Endodermal cell (in vitro differentiated cells): ENCODE results near the gene TMEM200C. TPM values are rescaled to one million over a fixed set of nuclear protein-coding genes. Genes with fewer than 3 reads are reported as not detected.

ENCODE experiments used
- DNase-seq: peaks from one replicate; pipeline ENCODE4 v3.0.0-alpha.2; 2017
- H3K27ac ChIP-seq: 2 replicates; pipeline ENCODE4 v1.5.1; 2013; ENCODE audit warnings: mild to moderate bottlenecking, low read depth, low read length, moderate library complexity
- H3K27me3 ChIP-seq: 2 replicates; pipeline ENCODE4 v1.6.1; 2013; ENCODE audit warnings: mild to moderate bottlenecking, low read length, moderate library complexity; ENCODE audit not compliant: insufficient read depth, control insufficient read depth, poor library complexity, severe bottlenecking
- H3K36me3 ChIP-seq: 2 replicates; pipeline ENCODE4 v1.7.0; 2013; ENCODE audit warnings: mild to moderate bottlenecking, low read length, moderate library complexity; ENCODE audit not compliant: control insufficient read depth, insufficient read depth
- H3K4me1 ChIP-seq: one replicate; pipeline ENCODE4 v1.7.0; 2013; ENCODE audit warnings: low read length; ENCODE audit not compliant: control insufficient read depth, insufficient read depth
- H3K4me3 ChIP-seq: 2 replicates; pipeline ENCODE4 v1.5.1; 2013; ENCODE audit warnings: mild to moderate bottlenecking, low read length, moderate library complexity
- H3K9ac ChIP-seq: 2 replicates; pipeline ENCODE4 v1.6.1; 2013; ENCODE audit warnings: mild to moderate bottlenecking, low read length, moderate library complexity; ENCODE audit not compliant: poor library complexity, severe bottlenecking; ENCODE audit errors: extremely low read depth
- H3K9me3 ChIP-seq: 2 replicates; pipeline ENCODE4 v1.6.1; 2013; ENCODE audit warnings: mild to moderate bottlenecking, low read length, moderate library complexity; ENCODE audit not compliant: control insufficient read depth
- H3K27ac Mint-ChIP-seq: 2 replicates; pipeline ENCODE4 v1.8.0; 2020; ENCODE audit warnings: mixed read lengths
- H3K27me3 Mint-ChIP-seq: 2 replicates; pipeline ENCODE4 v1.8.0; 2021; ENCODE audit warnings: mild to moderate bottlenecking, mixed read lengths; ENCODE audit not compliant: insufficient read depth
- H3K36me3 Mint-ChIP-seq: 2 replicates; pipeline ENCODE4 v1.8.0; 2020; ENCODE audit warnings: low read depth, mixed read lengths
- H3K4me1 Mint-ChIP-seq: 2 replicates; pipeline ENCODE4 v1.8.0; 2020; ENCODE audit warnings: mixed read lengths
- H3K4me3 Mint-ChIP-seq: 2 replicates; pipeline ENCODE4 v1.8.0; 2020; ENCODE audit warnings: mild to moderate bottlenecking, moderate library complexity, mixed read lengths
- H3K9me3 Mint-ChIP-seq: 2 replicates; pipeline ENCODE4 v1.8.0; 2020; ENCODE audit warnings: mild to moderate bottlenecking, mixed read lengths
- CTCF ChIP-seq: fragments of 200-600 bp; sonication (generic); conservative IDR thresholded peaks from 2 replicates; pipeline ENCODE4 v1.5.0; 2021; ENCODE audit warnings: antibody characterized with exemption, mild to moderate bottlenecking
- WGBS, 2 experiments: methylation state at CpG; one replicate each; pipeline versions ENCODE4 v1.1.5 to v1.1.7; 2013; ENCODE audit warnings: missing lambda C conversion rate in 2 of 2, mixed read lengths in 1 of 2; ENCODE audit not compliant: insufficient coverage in 1 of 2, insufficient read length in 1 of 2; 5-methylcytosine and 5-hydroxymethylcytosine counted together
- total RNA-seq, 2 donors: library from RNA; stranded (reverse); fragmentation: NEBNext Ultra II Directional in 1 of 2; extraction: Animal tissue kit (Norgen Biotek cat#: 25700) in 1 of 2; gene quantifications; 2 replicates in 1 of 2; 3 replicates in 1 of 2; pipeline ENCODE4 v1.2.1, GENCODE V29; 2021

The TMEM200C gene
- total RNA-seq, 2 donors from 2014 or later, result 4.7 to 7.3 TPM

- no peak overlapping the region for H3K4me3 ChIP-seq
- no peak overlapping the region for H3K9ac ChIP-seq
- H3K4me3 Mint-ChIP-seq, result no peak overlapping the region
- peaks cover 21% of the 10 kb centered on the region for H3K4me1 Mint-ChIP-seq
- H3K36me3 Mint-ChIP-seq, result no peaks in the 10 kb centered on the region
- no peaks in the 10 kb centered on the region for H3K36me3 ChIP-seq
- DNase-seq, result no peak
- H3K27ac ChIP-seq, result no peak overlapping the region
- peaks cover 18% of the 10 kb centered on the region for H3K9me3 Mint-ChIP-seq
- H3K4me1 ChIP-seq, result peaks cover 12% of the 10 kb centered on the region
- 77 to 89% methylated on average over 3 of the region's 3 CpGs for WGBS, 2 experiments
- H3K27me3 ChIP-seq, result no peaks in the 10 kb centered on the region
- H3K27me3 Mint-ChIP-seq, result no peaks in the 10 kb centered on the region
- peaks cover 3% of the 10 kb centered on the region for H3K9me3 ChIP-seq
- peak; percentile 53 for TF ChIP-seq CTCF
- no peak overlapping the region for H3K27ac Mint-ChIP-seq
These were observed 52.7 kb downstream of the TMEM200C start for GRCh38 chr18:5842653-5843052.

- peaks cover 3% of the 10 kb centered on the region for H3K9me3 ChIP-seq
- peaks cover 12% of the 10 kb centered on the region for H3K4me1 ChIP-seq
- Mint-ChIP-seq H3K4me3 (no peak overlapping the region), H3K9me3 (peaks cover 16% of the 10 kb centered on the region), H3K27ac (no peak overlapping the region), H3K27me3 (no peaks in the 10 kb centered on the region), H3K4me1 (peaks cover 21% of the 10 kb centered on the region), H3K36me3 (no peaks in the 10 kb centered on the region)
- WGBS, 2 experiments, result 81 to 83% methylated on average over 2 of the region's 2 CpGs
- no peak for DNase-seq
- H3K9ac ChIP-seq, result no peak overlapping the region
- H3K27ac ChIP-seq, result no peak overlapping the region
- no peaks in the 10 kb centered on the region for H3K36me3 ChIP-seq
- TF ChIP-seq CTCF, result no peak
- H3K27me3 ChIP-seq, result no peaks in the 10 kb centered on the region
- no peak overlapping the region for H3K4me3 ChIP-seq
These were observed 53.8 kb downstream of the TMEM200C start for GRCh38 chr18:5841518-5841917.

- Histone ChIP-seq H3K36me3 (no peaks in the 10 kb centered on the region), H3K9ac (no peak overlapping the region), H3K4me3 (no peak overlapping the region), H3K9me3 (peaks cover under 1% of the 10 kb centered on the region), H3K4me1 (peaks cover 12% of the 10 kb centered on the region), H3K27ac (no peak overlapping the region), H3K27me3 (no peaks in the 10 kb centered on the region)
- Mint-ChIP-seq H3K4me3 (no peak overlapping the region), H3K9me3 (peaks cover 10% of the 10 kb centered on the region), H3K36me3 (no peaks in the 10 kb centered on the region), H3K27me3 (no peaks in the 10 kb centered on the region), H3K27ac (no peak overlapping the region), H3K4me1 (peaks cover 27% of the 10 kb centered on the region)
- TF ChIP-seq CTCF, result no peak
- DNase-seq, result no peak
- WGBS, 2 experiments, result 93% methylated on average over 3 of the region's 4 CpGs; no CpG with 5 or more reads in 1 of the 2 experiments
These were observed 54.8 kb downstream of the TMEM200C start for GRCh38 chr18:5840547-5840946.
